Measurements from ENCODE around the gene PRPF19. TPM values are rescaled to one million over a fixed set of nuclear protein-coding genes. Genes with fewer than 3 reads are reported as not detected.
A peak's percentile ranks its signal among the peaks of the same experiment; 100 is the strongest.

The PRPF19 gene
- total RNA-seq, 1 donor from 2014 or later, result 96.3 TPM

GRCh38 chr11:60951904-60952741 is 45.7 kb upstream of the PRPF19 start, which contains the start of gene SLC15A3:
SLC15A3 (minus strand) TSS chr11:60952176; CDS start chr11:60951551, 625 bp downstream.
- no peaks in the 10 kb centered on the region for H3K36me3 Mint-ChIP-seq
- H3K27me3 Mint-ChIP-seq (ENCODE audit: low read depth), result peaks cover 49% of the 10 kb centered on the region
- no peak for DNase-seq (ENCODE audit: low spot score in 2 of 2, unreplicated experiment in 2 of 2)
- H3K4me3 Mint-ChIP-seq, result peak within 1 kb of the TSS; percentile 58
- TF ChIP-seq, protein P1, sequence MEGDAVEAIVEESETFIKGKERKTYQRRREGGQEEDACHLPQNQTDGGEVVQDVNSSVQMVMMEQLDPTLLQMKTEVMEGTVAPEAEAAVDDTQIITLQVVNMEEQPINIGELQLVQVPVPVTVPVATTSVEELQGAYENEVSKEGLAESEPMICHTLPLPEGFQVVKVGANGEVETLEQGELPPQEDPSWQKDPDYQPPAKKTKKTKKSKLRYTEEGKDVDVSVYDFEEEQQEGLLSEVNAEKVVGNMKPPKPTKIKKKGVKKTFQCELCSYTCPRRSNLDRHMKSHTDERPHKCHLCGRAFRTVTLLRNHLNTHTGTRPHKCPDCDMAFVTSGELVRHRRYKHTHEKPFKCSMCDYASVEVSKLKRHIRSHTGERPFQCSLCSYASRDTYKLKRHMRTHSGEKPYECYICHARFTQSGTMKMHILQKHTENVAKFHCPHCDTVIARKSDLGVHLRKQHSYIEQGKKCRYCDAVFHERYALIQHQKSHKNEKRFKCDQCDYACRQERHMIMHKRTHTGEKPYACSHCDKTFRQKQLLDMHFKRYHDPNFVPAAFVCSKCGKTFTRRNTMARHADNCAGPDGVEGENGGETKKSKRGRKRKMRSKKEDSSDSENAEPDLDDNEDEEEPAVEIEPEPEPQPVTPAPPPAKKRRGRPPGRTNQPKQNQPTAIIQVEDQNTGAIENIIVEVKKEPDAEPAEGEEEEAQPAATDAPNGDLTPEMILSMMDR (IDR thresholded peaks at IDR 0.05; ENCODE audit: unreplicated experiment), result no peak
- peak within 1 kb of the TSS; percentile 77 for H3K27ac Mint-ChIP-seq
- H3K9me3 Mint-ChIP-seq, result no peaks in the 10 kb centered on the region
- H3K4me1 Mint-ChIP-seq, result peaks cover 29% of the 10 kb centered on the region

GRCh38 chr11:60951606-60951903 is 45.2 kb upstream of the PRPF19 start:
- Mint-ChIP-seq H3K27ac (no peak overlapping the region), H3K9me3 (no peaks in the 10 kb centered on the region), H3K4me1 (peaks cover 29% of the 10 kb centered on the region), H3K27me3 (ENCODE audit: low read depth) (peaks cover 45% of the 10 kb centered on the region), H3K4me3 (peak overlapping the region; percentile 58), H3K36me3 (no peaks in the 10 kb centered on the region)
- no peak for DNase-seq (ENCODE audit: low spot score in 2 of 2, unreplicated experiment in 2 of 2)
- TF ChIP-seq, protein P1 (IDR thresholded peaks at IDR 0.05; ENCODE audit: unreplicated experiment), result no peak

- no peak overlapping the region for H3K4me3 Mint-ChIP-seq
- DNase-seq (ENCODE audit: low spot score in 2 of 2, unreplicated experiment in 2 of 2), result no peak
- H3K27ac Mint-ChIP-seq, result no peak overlapping the region
Observed at GRCh38 chr11:60950933-60951605, 44.7 kb upstream of the PRPF19 start.

DNA sequence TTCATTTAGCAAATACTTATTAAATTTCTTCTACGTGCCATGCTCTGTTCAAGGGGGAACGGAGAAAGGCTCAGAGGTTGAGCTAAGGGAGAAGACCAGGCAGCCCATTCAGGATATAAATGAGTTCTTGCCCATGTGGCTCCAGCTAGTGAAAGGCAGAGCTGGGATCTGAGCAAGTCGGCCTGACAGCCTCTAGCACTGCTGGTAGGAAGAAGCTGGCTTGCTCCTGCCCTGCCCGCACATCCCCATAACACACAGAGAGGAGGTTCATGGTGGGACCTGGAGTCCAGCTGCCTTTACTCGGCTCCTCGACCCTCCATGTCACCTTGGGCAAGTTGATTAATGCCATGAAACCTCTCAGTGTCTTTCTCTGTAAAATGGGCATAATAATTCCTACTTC is 43.6 kb upstream of the PRPF19 start:
- H3K27me3 Mint-ChIP-seq (ENCODE audit: low read depth), result peaks cover 45% of the 10 kb centered on the region
- no peak for DNase-seq (ENCODE audit: low spot score in 2 of 2, unreplicated experiment in 2 of 2)
- TF ChIP-seq, protein P1 (IDR thresholded peaks at IDR 0.05; ENCODE audit: unreplicated experiment), result no peak
- no peaks in the 10 kb centered on the region for H3K9me3 Mint-ChIP-seq
- peak overlapping the region; percentile 36 for H3K4me3 Mint-ChIP-seq
- no peak overlapping the region for H3K27ac Mint-ChIP-seq
- no peaks in the 10 kb centered on the region for H3K36me3 Mint-ChIP-seq
- H3K4me1 Mint-ChIP-seq, result peaks cover 29% of the 10 kb centered on the region

More at GRCh38 chr11:60950933-60951605, 44.7 kb upstream of the PRPF19 start:
- Mint-ChIP-seq H3K36me3 (no peaks in the 10 kb centered on the region), H3K9me3 (no peaks in the 10 kb centered on the region), H3K4me1 (peaks cover 29% of the 10 kb centered on the region), H3K27me3 (ENCODE audit: low read depth) (peaks cover 45% of the 10 kb centered on the region)
- TF ChIP-seq, protein P1 (IDR thresholded peaks at IDR 0.05; ENCODE audit: unreplicated experiment), result no peak

DNA sequence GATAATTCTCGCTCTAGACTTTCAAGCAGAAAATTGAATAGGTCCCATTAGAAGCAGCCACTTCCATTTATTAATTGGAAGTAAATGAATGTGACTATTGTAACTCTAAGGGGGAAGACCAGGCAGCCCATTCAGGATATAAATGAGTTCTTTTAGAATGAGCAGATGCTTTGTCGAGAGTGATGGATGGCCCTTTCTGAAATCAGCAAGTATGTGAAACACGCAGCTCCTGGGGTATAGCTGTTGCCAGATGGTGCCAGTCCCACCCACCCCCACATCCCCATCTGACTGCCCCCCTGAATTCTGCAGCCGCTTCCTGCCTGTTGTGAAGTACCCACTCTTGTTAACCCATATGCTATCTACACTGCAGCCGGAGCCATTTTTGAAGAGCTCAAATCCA is 41.9 kb upstream of the PRPF19 start:
- no peaks in the 10 kb centered on the region for H3K9me3 Mint-ChIP-seq
- no peak overlapping the region for H3K4me3 Mint-ChIP-seq
- TF ChIP-seq, protein P1 (IDR thresholded peaks at IDR 0.05; ENCODE audit: unreplicated experiment), result no peak
- peaks cover 36% of the 10 kb centered on the region for H3K4me1 Mint-ChIP-seq
- DNase-seq (ENCODE audit: low spot score in 2 of 2, unreplicated experiment in 2 of 2), result no peak
- no peak overlapping the region for H3K27ac Mint-ChIP-seq
- peaks cover 44% of the 10 kb centered on the region for H3K27me3 Mint-ChIP-seq (ENCODE audit: low read depth)
- no peaks in the 10 kb centered on the region for H3K36me3 Mint-ChIP-seq

Data from mesothelial cell of epicardium (in vitro differentiated cells).